HepG2 (cell line): ENCODE data around the gene GPS1. TPM values are rescaled to one million over a fixed set of nuclear protein-coding genes. Genes with fewer than 3 reads are reported as not detected.
A peak's percentile ranks its signal among the peaks of the same experiment; 100 is the strongest.

Experiments
- ATAC-seq: fragments of 200-7000 bp; cut with Tn5 transposase; 3 replicates; pipeline ENCODE4 v1.9.1; 2020; ENCODE audit warnings: mild to moderate bottlenecking, moderate library complexity
- BruUV-seq: library from RNA; stranded (reverse); fragments of 400-500 nt; replicated peaks from 2 replicates; lab custom pipeline; 2021; lab: Mats Ljungman, UMichigan
- CTCF ChIA-PET: fragments of 300-600 bp; formaldehyde crosslinking; extraction: SDS; loops from one replicate; lab custom pipeline; 2021; ENCODE audit warnings: low total read pairs, inconsistent platforms, low intra/inter-chr PET ratio; lab: Yijun Ruan, JAX
- POLR2A ChIA-PET: fragments of 350-600 bp; sonication (Branson Sonifier 250); formaldehyde crosslinking; loops from one replicate; lab custom pipeline; 2020; ENCODE audit warnings: antibody characterized with exemption, inconsistent platforms; lab: Yijun Ruan, JAX
- DNase-seq: peaks from one replicate; pipeline ENCODE4 v3.0.0-alpha.2; 2015; ENCODE audit warnings: low spot score
- FAIRE-seq: peaks from 3 replicates; lab custom pipeline; 2011; peaks lifted over from hg19 to GRCh38; lab: Jason Lieb, UNC
- H2AFZ ChIP-seq: one replicate; pipeline ENCODE4 v1.6.1; 2011; ENCODE audit warnings: low read length, inconsistent platforms
- H3K27ac ChIP-seq: fragments of 300-600 bp; 3 replicates; pipeline ENCODE4 v1.8.0; 2011; ENCODE audit warnings: mixed run types, mild to moderate bottlenecking, mixed read lengths, low read length, inconsistent platforms; ENCODE audit not compliant: insufficient read depth; ENCODE audit errors: extremely low read length
- H3K27me3 ChIP-seq, 2 experiments: fragments of 200-600 bp in 1 of 2; 2 replicates in 1 of 2; 3 replicates in 1 of 2; pipeline versions ENCODE4 v1.6.0 to v1.8.0; 2011; ENCODE audit warnings: low read length in 2 of 2, mild to moderate bottlenecking in 2 of 2, moderate library complexity in 2 of 2, inconsistent platforms in 1 of 2; ENCODE audit not compliant: insufficient read depth in 2 of 2, control insufficient read depth in 1 of 2
- H3K36me3 ChIP-seq, 2 experiments: fragments of 200-600 bp in 1 of 2; replicated peaks in 1 of 2; 2 replicates in 1 of 2; 3 replicates in 1 of 2; pipeline versions ENCODE4 v1.5.1 to v1.8.0; 2011; ENCODE audit warnings: low read length in 2 of 2, inconsistent platforms in 1 of 2; ENCODE audit not compliant: insufficient read depth in 2 of 2, control insufficient read depth in 1 of 2
- H3K4me1 ChIP-seq: 2 replicates; pipeline ENCODE4 v1.5.1; 2012; ENCODE audit warnings: low read length, inconsistent platforms; ENCODE audit not compliant: insufficient read depth
- H3K4me2 ChIP-seq: 2 replicates; pipeline ENCODE4 v1.6.0; 2011; ENCODE audit warnings: low read depth, low read length, inconsistent platforms
- H3K4me3 ChIP-seq, 3 experiments: fragments of 200-600 bp in 1 of 3; sonication (generic), shearing (Covaris generic) in 1 of 3; replicated peaks in 1 of 3; 2 replicates each; pipeline ENCODE4 v1.5.1; 2011 to 2016; ENCODE audit warnings: low read length in 3 of 3, inconsistent platforms in 2 of 3, low read depth in 2 of 3, mild to moderate bottlenecking in 2 of 3, control low read depth in 1 of 3, mixed read lengths in 1 of 3; ENCODE audit not compliant: insufficient read depth in 1 of 3
- H3K79me2 ChIP-seq: one replicate; pipeline ENCODE4 v1.6.1; 2011; ENCODE audit warnings: low read length, inconsistent platforms; ENCODE audit not compliant: insufficient read depth
- H3K9ac ChIP-seq: 2 replicates; pipeline ENCODE4 v1.6.0; 2011; ENCODE audit warnings: mild to moderate bottlenecking, low read depth, low read length, inconsistent platforms; ENCODE audit not compliant: insufficient read depth
- H3K9me3 ChIP-seq: 2 replicates; pipeline ENCODE4 v1.5.1; 2012; ENCODE audit warnings: mild to moderate bottlenecking, low read length
- H4K20me1 ChIP-seq: 2 replicates; pipeline ENCODE4 v1.6.0; 2011; ENCODE audit warnings: inconsistent platforms, mild to moderate bottlenecking, low read length, moderate library complexity; ENCODE audit not compliant: insufficient read depth
- CEBPB ChIP-seq: IDR thresholded peaks from 2 replicates; pipeline ENCODE4 v1.6.1; 2011; ENCODE audit warnings: low read depth, low read length, improper control_type of control experiment, borderline replicate concordance
- HOXA3 ChIP-seq: sonication (generic); formaldehyde crosslinking; IDR thresholded peaks from 2 replicates; pipeline ENCODE4 v1.5.0; 2020; ENCODE audit warnings: missing genetic modification reagents
- MEIS1 ChIP-seq: sonication (generic); formaldehyde crosslinking; IDR thresholded peaks from 2 replicates; pipeline ENCODE4 v1.9.0; 2021; ENCODE audit warnings: mild to moderate bottlenecking, missing genetic modification reagents, moderate library complexity, borderline replicate concordance
- MIER2 ChIP-seq: IDR thresholded peaks from 2 replicates; pipeline ENCODE4 v1.6.1; 2016; ENCODE audit warnings: missing biosample characterization, missing genetic modification reagents
- NFIC ChIP-seq: IDR thresholded peaks from 2 replicates; pipeline ENCODE4 v1.6.1; 2012; ENCODE audit warnings: mild to moderate bottlenecking, low read length, inconsistent platforms
- POLR2A ChIP-seq, 2 experiments: IDR thresholded peaks; 2 replicates each; pipeline ENCODE4 v1.6.1; 2011; ENCODE audit warnings: low read depth in 2 of 2, low read length in 2 of 2, mild to moderate bottlenecking in 1 of 2, moderate library complexity in 1 of 2; ENCODE audit not compliant: insufficient read depth in 1 of 2
- REL ChIP-seq: sonication (generic); formaldehyde crosslinking; conservative IDR thresholded peaks from 2 replicates; pipeline ENCODE4 v1.8.0; 2022; ENCODE audit warnings: mild to moderate bottlenecking, missing genetic modification reagents, moderate library complexity
- ZBTB33 ChIP-seq: sonication (generic); formaldehyde crosslinking; IDR thresholded peaks from 2 replicates; pipeline ENCODE4 v1.4.0; 2020; ENCODE audit warnings: missing genetic modification reagents
- ZBTB43 ChIP-seq: sonication (generic); formaldehyde crosslinking; conservative IDR thresholded peaks from 2 replicates; pipeline ENCODE4 v1.4.0; 2020; ENCODE audit warnings: missing genetic modification reagents
- ZNF296 ChIP-seq: sonication (generic); formaldehyde crosslinking; conservative IDR thresholded peaks from 2 replicates; pipeline ENCODE4 v1.5.0; 2020; ENCODE audit warnings: mild to moderate bottlenecking, missing genetic modification reagents
- ZNF326 ChIP-seq: sonication (generic); formaldehyde crosslinking; IDR thresholded peaks from 2 replicates; pipeline ENCODE4 v1.4.0; 2020; ENCODE audit warnings: missing genetic modification reagents, borderline replicate concordance
- ZNF343 ChIP-seq: sonication (generic); formaldehyde crosslinking; IDR thresholded peaks from 2 replicates; pipeline ENCODE4 v1.4.0; 2020; ENCODE audit warnings: mild to moderate bottlenecking, missing genetic modification reagents
- ZNF362 ChIP-seq: sonication (generic); formaldehyde crosslinking; IDR thresholded peaks from 2 replicates; pipeline ENCODE4 v1.4.0; 2020; ENCODE audit warnings: missing genetic modification reagents, mild to moderate bottlenecking, borderline replicate concordance
- ZNF567 ChIP-seq: sonication (generic); formaldehyde crosslinking; IDR thresholded peaks from 2 replicates; pipeline ENCODE4 v1.8.1; 2023; ENCODE audit warnings: mild to moderate bottlenecking, missing genetic modification reagents, borderline replicate concordance
- ZNF839 ChIP-seq: sonication (generic); formaldehyde crosslinking; IDR thresholded peaks from 2 replicates; pipeline ENCODE4 v1.4.0; 2020; ENCODE audit warnings: missing genetic modification reagents, mild to moderate bottlenecking, borderline replicate concordance
- WGBS: methylation state at CpG from one replicate; pipeline ENCODE4 v1.1.6; 2017; ENCODE audit warnings: low lambda C conversion rate; 5-methylcytosine and 5-hydroxymethylcytosine counted together
- in situ Hi-C: cut with HindIII; loops from 2 replicates; pipeline ENCODE4 v1.10.0; 2017; ENCODE audit warnings: low pct_unique_long_range_greater_than_20kb; ENCODE audit not compliant: extremely low pct_ligation_motif_present
- intact Hi-C: fragments of 100-400 bp; cut with micrococcal nuclease; formaldehyde crosslinking; loops from one replicate; pipeline ENCODE4 v1.10.0; 2022; ENCODE audit not compliant: unreplicated experiment
- polyA plus RNA-seq, 8 experiments: library from polyadenylated mRNA; depleted of rRNA in 3 of 8; stranded (reverse) in 7 of 8; unstranded in 1 of 8; fragments of >200 nt; fragmentation: Illumina TruSeq in 4 of 8; extraction: Trizol in 4 of 8; gene quantifications; 2 replicates each; pipeline versions ENCODE4 v1.2.1 to v1.2.3, GENCODE V29; 2011 to 2016; ENCODE audit warnings: low read depth in 4 of 8, missing spikeins in 1 of 8, mixed read lengths in 1 of 8; ENCODE audit not compliant: insufficient read depth in 1 of 8
- total RNA-seq, 5 experiments: library from RNA; depleted of rRNA; stranded (reverse); fragments of >200 nt; fragmentation: Illumina TruSeq; extraction: Trizol; gene quantifications; 2 replicates each; pipeline ENCODE4 v1.2.3, GENCODE V29; 2016; ENCODE audit warnings: low read depth in 1 of 5
- TF ChIP-seq, protein P1 (sequence below): sonication (generic); formaldehyde crosslinking; IDR thresholded peaks from 2 replicates; pipeline ENCODE4 v1.4.0; 2020; ENCODE audit warnings: missing genetic modification reagents, mild to moderate bottlenecking, borderline replicate concordance

Gene GPS1
- total and polyA plus RNA-seq, 2 of the 13 experiments (the other 11 are each of a cell fraction or from before 2014, with no cell fraction given), result 124 to 128 TPM

DNA sequence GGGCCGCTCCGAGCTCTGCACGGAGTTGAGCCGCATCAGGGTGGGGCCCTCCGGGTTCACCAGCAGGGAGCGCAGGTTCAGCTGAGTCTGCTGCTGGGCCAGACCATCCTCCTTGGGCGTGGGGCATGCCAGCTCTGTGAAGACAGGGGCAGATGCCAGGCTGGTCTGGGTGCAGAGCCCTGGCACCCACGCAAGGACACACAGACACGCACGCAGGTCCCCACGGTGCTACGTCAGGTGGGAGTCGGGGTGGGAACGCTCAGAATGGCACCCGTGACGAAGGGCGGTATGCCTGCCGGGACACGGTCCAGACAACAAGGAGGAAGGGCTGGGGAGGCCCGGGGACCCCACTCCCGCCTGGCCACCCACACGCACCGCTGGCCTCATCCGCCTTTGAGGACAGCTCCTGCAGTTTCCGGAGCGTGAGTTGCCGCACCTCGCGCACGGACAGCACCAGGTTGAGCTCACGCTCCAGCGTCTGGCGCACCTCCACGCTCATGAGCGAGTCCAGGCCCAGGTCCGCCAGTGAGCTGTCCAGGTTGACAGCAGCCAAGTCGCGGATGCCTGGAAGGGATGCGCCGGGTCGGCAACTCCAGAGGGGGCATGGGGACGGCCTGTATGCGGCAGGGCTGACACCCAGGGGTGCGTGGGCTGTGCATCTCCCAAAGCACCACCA lies 29.2 kb downstream of the GPS1 start:
- ChIA-PET POLR2A (interaction anchor here (1.2 kb wide), 1 partner anchor 17 kb away, joined by 3 read pairs; no protein-coding TSS in a partner anchor), CTCF (no interaction called here)
- FAIRE-seq (no peak), DNase-seq (no peak), ATAC-seq (no peak)
- no TSS peak for BruUV-seq
- Histone ChIP-seq H3K79me2 (no peaks in the 10 kb centered on the region), H3K9me3 (no peaks in the 10 kb centered on the region), H3K4me2 (no peak overlapping the region), H4K20me1 (peaks cover 50% of the 10 kb centered on the region), H3K4me1 (peaks cover 4% of the 10 kb centered on the region; the same call in 1 of the 2 replicates), H2AFZ (no peak overlapping the region), H3K9ac (no peak overlapping the region), H3K4me3 (no peak overlapping the region), H3K36me3 (peaks cover 61 to 74% of the 10 kb centered on the region in 2 experiments), H3K27ac (no peak overlapping the region), H3K27me3 (no peaks in the 10 kb centered on the region)
- in situ Hi-C loops, result no loop called here
- intact Hi-C loops, result no loop called here
- 97% methylated on average over 35 of the region's 44 CpGs for WGBS
- no peak for TF ChIP-seq ZNF839
- peak; percentile 13; the same call in 1 of the 2 replicates for TF ChIP-seq HOXA3 (CRISPR knock-in tag)
- no peak for TF ChIP-seq ZNF296 (CRISPR knock-in tag)
- TF ChIP-seq ZBTB33, result peak; percentile 59
- TF ChIP-seq MIER2 (CRISPR knock-in tag), result no peak
- TF ChIP-seq ZNF362, result no peak
- no peak for TF ChIP-seq MEIS1 (CRISPR knock-in tag)
- TF ChIP-seq CEBPB, result no peak
- TF ChIP-seq ZNF567 (CRISPR knock-in tag), result no peak
- TF ChIP-seq ZNF343 (CRISPR knock-in tag), result no peak
- no peak for TF ChIP-seq ZBTB43 (CRISPR knock-in tag)
- peak in 1 of 2 experiments; percentile 34; a peak in 2 of 4 replicates for TF ChIP-seq POLR2A (IDR thresholded peaks at IDR 0.05; ENCODE audit: insufficient read depth in 1 of 2, low read depth in 2 of 2, low read length in 2 of 2)
- no peak for TF ChIP-seq ZNF326
- no peak for TF ChIP-seq NFIC
- TF ChIP-seq, protein P1, sequence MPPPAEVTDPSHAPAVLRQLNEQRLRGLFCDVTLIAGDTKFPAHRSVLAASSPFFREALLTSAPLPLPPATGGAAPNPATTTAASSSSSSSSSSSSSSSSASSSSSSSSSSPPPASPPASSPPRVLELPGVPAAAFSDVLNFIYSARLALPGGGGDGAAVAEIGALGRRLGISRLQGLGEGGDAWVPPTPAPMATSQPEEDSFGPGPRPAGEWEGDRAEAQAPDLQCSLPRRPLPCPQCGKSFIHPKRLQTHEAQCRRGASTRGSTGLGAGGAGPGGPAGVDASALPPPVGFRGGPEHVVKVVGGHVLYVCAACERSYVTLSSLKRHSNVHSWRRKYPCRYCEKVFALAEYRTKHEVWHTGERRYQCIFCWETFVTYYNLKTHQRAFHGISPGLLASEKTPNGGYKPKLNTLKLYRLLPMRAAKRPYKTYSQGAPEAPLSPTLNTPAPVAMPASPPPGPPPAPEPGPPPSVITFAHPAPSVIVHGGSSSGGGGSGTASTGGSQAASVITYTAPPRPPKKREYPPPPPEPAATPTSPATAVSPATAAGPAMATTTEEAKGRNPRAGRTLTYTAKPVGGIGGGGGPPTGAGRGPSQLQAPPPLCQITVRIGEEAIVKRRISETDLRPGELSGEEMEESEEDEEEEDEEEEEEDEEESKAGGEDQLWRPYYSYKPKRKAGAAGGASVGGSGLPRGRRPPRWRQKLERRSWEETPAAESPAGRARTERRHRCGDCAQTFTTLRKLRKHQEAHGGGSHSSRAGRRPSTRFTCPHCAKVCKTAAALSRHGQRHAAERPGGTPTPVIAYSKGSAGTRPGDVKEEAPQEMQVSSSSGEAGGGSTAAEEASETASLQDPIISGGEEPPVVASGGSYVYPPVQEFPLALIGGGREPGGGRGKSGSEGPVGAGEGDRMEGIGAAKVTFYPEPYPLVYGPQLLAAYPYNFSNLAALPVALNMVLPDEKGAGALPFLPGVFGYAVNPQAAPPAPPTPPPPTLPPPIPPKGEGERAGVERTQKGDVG (CRISPR knock-in tag), result peak; percentile 34; the same call in 1 of the 2 replicates
- TF ChIP-seq REL (CRISPR knock-in tag), result no peak
